Astrocyte of the spinal cord (primary cell): Measurements from ENCODE around the gene DZIP1.

Experiments used
- DNase-seq: peaks from one replicate; pipeline ENCODE4 v3.0.0; 2011; ENCODE audit warnings: low read depth, low spot score
- H3K4me3 ChIP-seq: 2 replicates; pipeline ENCODE4 v1.5.1; 2011; ENCODE audit warnings: low read depth, mild to moderate bottlenecking, low read length, moderate library complexity
- in situ Hi-C: cut with HindIII; loops from 2 replicates; pipeline ENCODE4 v1.10.0; 2017; ENCODE audit warnings: low sequenced_read_pairs
- TF ChIP-seq, protein P1 (sequence below): IDR thresholded peaks from 2 replicates; pipeline ENCODE4 v1.5.1; 2012; ENCODE audit warnings: low read depth, mild to moderate bottlenecking, low read length, inconsistent platforms

The DZIP1 gene

DNA sequence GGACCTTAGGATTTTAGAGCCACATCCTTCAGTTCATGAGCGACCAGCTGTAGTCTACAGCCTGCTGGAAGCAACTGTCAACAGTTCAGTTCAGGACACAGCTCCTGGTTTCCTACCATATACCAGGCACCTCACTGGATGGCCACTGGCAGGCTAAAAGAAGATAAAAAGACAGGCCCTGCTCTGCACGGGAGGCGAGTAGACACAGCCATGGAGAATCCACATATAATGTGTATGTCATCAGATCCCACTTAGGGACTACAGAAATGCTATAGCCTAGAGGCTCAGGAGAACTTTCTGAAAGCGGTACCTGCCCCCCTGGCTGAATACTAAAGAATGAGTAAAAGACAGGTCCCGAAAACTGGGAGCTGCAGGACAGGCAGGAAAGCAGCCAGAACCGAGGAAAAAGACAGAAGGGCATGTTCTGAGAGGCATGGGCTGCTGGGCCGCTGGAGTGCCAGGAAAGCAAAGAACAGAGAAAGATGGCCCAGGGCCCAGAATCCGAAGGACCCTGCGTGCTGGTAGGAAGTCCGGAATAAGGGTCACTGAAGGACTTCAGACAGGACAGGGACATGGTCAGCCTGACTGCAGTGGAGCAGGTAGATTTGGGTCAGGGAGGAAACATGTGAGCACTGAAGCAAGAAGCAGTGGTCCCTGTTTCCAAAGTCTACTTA is 23.5 kb downstream of the DZIP1 start:
- no peak overlapping the region for H3K4me3 ChIP-seq
- in situ Hi-C loops = no loop called here

DNA sequence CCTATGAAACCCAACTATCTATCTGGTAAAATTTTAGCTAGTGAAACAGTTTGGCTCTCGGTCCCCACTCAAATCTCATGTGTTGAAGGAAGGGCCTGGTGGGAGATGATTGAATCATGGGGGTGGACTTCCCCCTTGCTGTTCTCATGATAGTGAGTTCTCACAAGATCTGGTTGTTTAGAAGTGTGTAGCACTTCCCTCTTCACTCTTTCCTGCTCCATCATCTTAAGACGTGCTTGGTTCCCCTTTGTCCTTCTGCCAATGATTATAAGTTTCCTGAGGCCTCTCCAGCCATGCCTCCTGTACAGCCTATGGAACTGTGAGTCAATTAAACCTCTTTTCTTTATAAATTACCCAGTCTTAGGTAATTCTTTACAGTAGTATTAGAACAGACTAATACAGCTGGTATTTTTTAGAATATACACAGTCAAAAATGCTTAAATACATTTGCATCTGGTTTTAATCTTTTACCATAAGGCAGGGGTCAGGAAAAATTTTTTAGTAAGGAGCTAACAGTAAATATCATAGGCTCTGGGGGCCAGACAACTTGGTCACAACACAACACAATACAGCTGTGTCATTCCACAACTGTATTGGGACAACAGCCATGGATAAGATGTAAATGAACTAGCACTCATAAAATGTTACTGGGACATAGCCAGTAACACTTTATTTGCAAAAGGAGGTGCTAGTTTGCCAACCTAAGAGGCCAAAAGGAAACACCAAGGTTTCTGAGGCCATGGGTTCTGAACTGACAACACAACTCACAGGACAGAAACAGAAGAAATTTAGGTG is 24.3 kb downstream of the DZIP1 start:
- in situ Hi-C loops = no loop called here
- TF ChIP-seq, protein P1, sequence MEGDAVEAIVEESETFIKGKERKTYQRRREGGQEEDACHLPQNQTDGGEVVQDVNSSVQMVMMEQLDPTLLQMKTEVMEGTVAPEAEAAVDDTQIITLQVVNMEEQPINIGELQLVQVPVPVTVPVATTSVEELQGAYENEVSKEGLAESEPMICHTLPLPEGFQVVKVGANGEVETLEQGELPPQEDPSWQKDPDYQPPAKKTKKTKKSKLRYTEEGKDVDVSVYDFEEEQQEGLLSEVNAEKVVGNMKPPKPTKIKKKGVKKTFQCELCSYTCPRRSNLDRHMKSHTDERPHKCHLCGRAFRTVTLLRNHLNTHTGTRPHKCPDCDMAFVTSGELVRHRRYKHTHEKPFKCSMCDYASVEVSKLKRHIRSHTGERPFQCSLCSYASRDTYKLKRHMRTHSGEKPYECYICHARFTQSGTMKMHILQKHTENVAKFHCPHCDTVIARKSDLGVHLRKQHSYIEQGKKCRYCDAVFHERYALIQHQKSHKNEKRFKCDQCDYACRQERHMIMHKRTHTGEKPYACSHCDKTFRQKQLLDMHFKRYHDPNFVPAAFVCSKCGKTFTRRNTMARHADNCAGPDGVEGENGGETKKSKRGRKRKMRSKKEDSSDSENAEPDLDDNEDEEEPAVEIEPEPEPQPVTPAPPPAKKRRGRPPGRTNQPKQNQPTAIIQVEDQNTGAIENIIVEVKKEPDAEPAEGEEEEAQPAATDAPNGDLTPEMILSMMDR = no peak
- DNase-seq = no peak
- H3K4me3 ChIP-seq = no peak overlapping the region

More for the DNA sequence above, 23.5 kb downstream of the DZIP1 start:
- TF ChIP-seq, protein P1 = no peak
- no peak for DNase-seq

DNA sequence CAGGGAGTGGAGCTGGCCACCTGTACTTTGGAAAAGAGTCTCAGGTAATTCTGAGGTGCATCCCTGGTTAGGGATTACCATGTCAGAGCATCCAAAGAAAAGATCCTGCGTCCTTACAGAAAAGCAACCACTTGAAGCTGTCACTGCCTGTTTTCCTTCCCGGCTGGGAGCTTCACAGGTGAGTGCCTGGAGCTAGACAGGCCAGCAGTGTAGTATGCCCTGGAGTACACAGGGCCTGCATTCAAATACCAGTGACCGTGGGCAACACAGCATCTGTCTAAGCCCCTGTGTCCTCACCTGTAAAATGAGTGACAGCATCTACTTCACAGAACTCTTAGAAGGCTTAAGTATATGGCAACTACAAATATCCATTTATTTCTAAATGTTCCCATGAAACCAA is 29.0 kb downstream of the DZIP1 start:
- in situ Hi-C loops = no loop called here
- TF ChIP-seq, protein P1 = no peak
- DNase-seq = no peak
- H3K4me3 ChIP-seq = no peak overlapping the region

DNA sequence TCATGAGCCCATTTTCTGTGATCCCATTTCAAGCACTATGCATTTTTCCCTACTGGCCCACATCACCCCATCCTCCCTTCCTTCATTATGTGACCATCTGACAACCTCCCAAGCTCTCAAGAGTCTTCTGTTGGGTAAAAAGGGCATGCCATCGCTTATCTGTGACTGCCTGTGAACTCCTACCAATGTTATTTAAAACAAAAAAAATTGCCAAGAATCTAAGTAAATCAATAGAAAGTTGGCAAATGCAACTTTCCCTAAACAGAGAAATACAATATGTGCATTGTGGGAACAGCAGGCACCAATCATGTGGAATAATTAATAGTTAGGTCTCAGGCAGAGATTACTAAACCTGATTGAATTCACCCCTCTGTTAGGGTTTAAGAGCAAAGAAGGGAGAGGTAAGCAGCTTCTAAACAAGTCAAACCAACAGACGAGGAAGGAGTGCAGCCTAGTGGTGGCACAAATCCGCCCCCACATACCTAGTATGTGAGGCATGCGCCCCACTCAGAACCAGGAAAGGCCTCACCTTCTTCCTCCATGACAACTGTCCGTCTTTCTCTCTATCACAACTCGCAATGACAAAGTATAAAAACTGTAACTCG is 29.8 kb downstream of the DZIP1 start:
- DNase-seq = no peak
- no peak overlapping the region for H3K4me3 ChIP-seq
- in situ Hi-C loops = no loop called here
- TF ChIP-seq, protein P1 = no peak

DNA sequence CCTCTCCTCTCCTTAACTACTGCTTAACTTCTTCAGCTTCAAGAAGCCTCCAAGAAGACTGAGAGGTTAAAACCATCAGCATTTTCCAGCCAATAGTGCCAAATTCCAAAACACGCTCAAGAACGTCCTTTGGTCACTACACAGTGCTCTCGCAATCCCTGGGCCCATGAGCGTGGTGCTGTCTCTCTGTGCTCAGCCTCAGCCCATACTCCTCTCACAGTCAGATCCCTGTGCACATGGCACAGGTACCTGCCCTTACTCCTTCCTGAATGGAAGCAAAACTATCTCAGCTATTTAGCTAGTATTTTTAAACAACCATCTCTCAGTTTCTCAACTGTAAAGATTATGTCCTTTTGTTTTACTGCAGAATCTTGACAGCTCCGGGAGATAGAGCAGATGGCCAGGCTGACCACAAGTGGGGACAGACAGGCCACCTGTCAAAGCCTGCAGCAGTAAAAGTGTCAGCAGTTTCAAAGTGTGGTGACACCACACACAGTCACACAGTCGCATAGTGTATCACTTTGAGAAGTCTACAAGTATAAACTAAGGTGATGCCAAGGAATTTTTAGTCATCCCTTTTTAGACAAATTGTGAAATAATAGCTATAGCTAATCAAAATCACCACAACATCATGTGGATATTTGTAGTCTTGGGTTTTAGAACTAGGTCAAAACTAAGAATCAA is 35.7 kb downstream of the DZIP1 start:
- in situ Hi-C loops = no loop called here
- no peak overlapping the region for H3K4me3 ChIP-seq
- TF ChIP-seq, protein P1 = no peak
- DNase-seq = no peak

DNA sequence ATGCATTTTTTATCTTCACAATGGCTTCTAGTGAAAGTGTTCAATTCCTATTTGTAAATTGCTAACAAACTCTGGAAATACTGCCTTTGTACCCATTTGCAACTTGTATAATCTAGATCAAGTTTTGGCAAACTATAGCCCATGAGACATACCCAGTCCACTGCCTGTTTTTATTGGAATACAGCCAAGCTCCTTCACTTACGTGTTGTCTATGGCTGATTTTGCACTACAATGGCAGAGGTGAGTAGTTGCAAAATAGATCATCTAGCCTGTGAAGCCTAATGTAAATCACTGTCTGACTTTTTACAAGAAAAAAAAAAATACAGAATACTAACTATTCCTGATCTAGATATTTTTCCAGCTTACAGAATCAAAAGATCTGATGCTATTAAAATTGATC is 37.1 kb downstream of the DZIP1 start:
- peak; percentile 68 for DNase-seq
- in situ Hi-C loops = no loop called here

More for the DNA sequence above, 37.1 kb downstream of the DZIP1 start:
- H3K4me3 ChIP-seq = no peak overlapping the region
- TF ChIP-seq, protein P1 = no peak
